Glomerular visceral epithelial cell (primary cell): ENCODE data around the gene LRRC74B.
A peak's percentile ranks its signal among the peaks of the same experiment; 100 is the strongest.

Experiments
- DNase-seq: peaks from one replicate; pipeline ENCODE4 v3.0.0-alpha.2; 2016; ENCODE audit errors: extremely low spot score

Gene LRRC74B

GRCh38 chr22:21102659-21103267 is 57.0 kb downstream of the LRRC74B start:
- DNase-seq: peak; percentile 37

DNA sequence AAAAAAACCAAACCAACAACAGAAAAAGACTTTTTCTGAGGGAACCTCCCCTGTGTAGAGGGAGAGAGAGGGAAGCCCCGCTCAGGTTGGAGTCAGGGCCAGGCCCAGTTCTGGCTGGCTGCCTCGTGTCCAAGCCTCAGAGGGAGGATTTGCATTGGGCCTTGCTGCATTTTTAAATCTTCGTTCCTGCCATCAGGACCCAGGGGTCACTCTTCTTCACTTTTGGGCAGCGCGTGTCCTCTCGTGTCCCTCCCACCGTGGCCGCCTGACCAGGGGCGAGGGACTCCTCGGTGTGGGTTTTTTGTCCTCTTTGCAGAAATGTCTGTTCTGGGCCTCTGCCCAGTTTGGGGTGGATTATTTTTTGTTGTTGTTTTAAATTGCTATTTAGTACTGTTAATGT is 57.9 kb downstream of the LRRC74B start:
- no peak for DNase-seq

GRCh38 chr22:21104126-21104691 is 58.5 kb downstream of the LRRC74B start:
- DNase-seq: no peak

DNA sequence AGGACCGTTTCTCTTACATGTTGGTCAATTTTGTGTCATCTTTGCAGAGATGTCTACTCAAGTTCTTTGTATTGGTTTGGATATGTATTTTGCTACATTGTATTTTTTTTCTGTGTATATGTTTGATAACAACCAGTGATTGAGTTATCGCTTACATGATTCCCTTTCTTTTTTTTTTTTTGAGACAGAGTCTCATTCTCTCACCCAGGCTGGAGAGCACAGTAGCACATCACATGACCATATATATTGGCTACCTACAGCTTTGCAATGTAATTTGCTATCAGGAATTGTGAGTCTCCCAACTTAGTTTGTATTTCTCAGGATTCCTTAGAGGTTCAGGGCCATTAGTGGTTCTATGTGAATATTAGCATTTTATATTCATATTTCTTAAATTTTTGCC is 59.5 kb downstream of the LRRC74B start:
- DNase-seq: no peak

DNA sequence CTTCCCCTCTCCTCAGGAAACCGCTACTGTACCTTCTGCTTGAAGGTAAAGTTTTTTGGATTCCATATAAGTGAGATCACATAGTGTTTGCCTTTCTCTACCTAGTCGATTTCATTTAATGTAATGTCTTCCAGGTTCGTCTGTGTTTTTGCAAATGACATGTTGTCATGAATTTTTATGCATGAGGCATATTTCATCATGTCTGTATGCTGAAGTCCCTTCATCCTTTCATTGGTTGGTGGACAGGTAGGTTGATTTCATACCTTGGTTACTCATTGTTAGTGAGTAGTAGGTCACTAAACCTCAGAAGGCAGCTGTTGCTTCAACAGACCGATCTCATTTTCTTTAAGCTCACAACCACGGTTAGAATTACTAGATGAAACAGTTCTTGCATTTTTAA is 60.3 kb downstream of the LRRC74B start:
- no peak for DNase-seq

GRCh38 chr22:21108379-21109115 is 62.8 kb downstream of the LRRC74B start:
- no peak for DNase-seq
